SK-N-SH (cell line): ENCODE results near the gene PNPLA8. TPM values are rescaled to one million over a fixed set of nuclear protein-coding genes. Genes with fewer than 3 reads are reported as not detected.

ENCODE experiments used
- CTCF ChIA-PET: fragments of 300-600, 350-600 bp; formaldehyde crosslinking; extraction: SDS; loops from one replicate; lab custom pipeline; 2021; lab: Yijun Ruan, JAX
- POLR2A ChIA-PET: fragments of 350-600 bp; sonication (Branson Sonifier 250); formaldehyde crosslinking; extraction: SDS; loops from one replicate; lab custom pipeline; 2020; ENCODE audit warnings: antibody characterized with exemption, inconsistent platforms; lab: Yijun Ruan, JAX
- DNase-seq: peaks from one replicate; pipeline ENCODE4 v3.0.0; 2012
- H2AFZ ChIP-seq: fragments of 200-600 bp; sonication (generic); 2 replicates; pipeline ENCODE4 v1.8.1; 2016; ENCODE audit warnings: antibody characterized with exemption, mild to moderate bottlenecking, low read depth
- H3F3A ChIP-seq: fragments of 200-600 bp; sonication (generic); replicated peaks from 2 replicates; pipeline ENCODE3; 2016; ENCODE audit warnings: antibody characterized with exemption, mild to moderate bottlenecking; ENCODE audit not compliant: insufficient read depth
- H3K27ac ChIP-seq, 2 experiments: fragments of 200-500 bp in 1 of 2; fragments of 200-600 bp in 1 of 2; sonication (Bioruptor generic) in 1 of 2; sonication (generic), shearing (Covaris generic) in 1 of 2; 2 replicates each; pipeline versions ENCODE4 v1.5.1 to v1.6.1; 2014 to 2016; ENCODE audit warnings: low read depth in 2 of 2, inconsistent platforms in 1 of 2, low read length in 1 of 2, mild to moderate bottlenecking in 1 of 2, mixed read lengths in 1 of 2
- H3K27me3 ChIP-seq: fragments of 200-600 bp; sonication (generic), shearing (Covaris generic); 2 replicates; pipeline ENCODE4 v1.6.1; 2016; ENCODE audit warnings: mixed run types; ENCODE audit not compliant: insufficient read depth
- H3K36me3 ChIP-seq, 2 experiments: fragments of 200-500 bp in 1 of 2; fragments of 200-600 bp in 1 of 2; sonication (Bioruptor generic) in 1 of 2; sonication (generic) in 1 of 2; replicated peaks in 1 of 2; 2 replicates each; pipeline versions ENCODE3 to v1.5.1; 2014 to 2016; ENCODE audit warnings: low read length in 1 of 2, mild to moderate bottlenecking in 1 of 2; ENCODE audit not compliant: insufficient read depth in 2 of 2, control insufficient read depth in 1 of 2
- H3K4me1 ChIP-seq, 2 experiments: fragments of 200-500 bp in 1 of 2; fragments of 200-600 bp in 1 of 2; sonication (Bioruptor generic) in 1 of 2; sonication (generic), shearing (Covaris generic) in 1 of 2; 2 replicates each; pipeline versions ENCODE4 v1.5.1 to v1.6.1; 2014 to 2016; ENCODE audit warnings: low read depth in 1 of 2, low read length in 1 of 2, mixed run types in 1 of 2; ENCODE audit not compliant: insufficient read depth in 2 of 2, control insufficient read depth in 1 of 2
- H3K4me2 ChIP-seq: fragments of 200-600 bp; sonication (generic), shearing (Covaris generic); 2 replicates; pipeline ENCODE4 v1.6.1; 2017; ENCODE audit warnings: mixed run types
- H3K4me3 ChIP-seq, 2 experiments: fragments of 200-500 bp in 1 of 2; fragments of 200-600 bp in 1 of 2; sonication (Bioruptor generic) in 1 of 2; sonication (generic), shearing (Covaris generic) in 1 of 2; 2 replicates each; pipeline versions ENCODE4 v1.5.1 to v1.8.1; 2014 to 2016; ENCODE audit warnings: low read depth in 2 of 2, inconsistent platforms in 1 of 2, low read length in 1 of 2, mild to moderate bottlenecking in 1 of 2, mixed read lengths in 1 of 2, moderate library complexity in 1 of 2
- H3K79me2 ChIP-seq: fragments of 200-600 bp; sonication (generic); 2 replicates; pipeline ENCODE4 v1.8.1; 2017; ENCODE audit warnings: mild to moderate bottlenecking; ENCODE audit not compliant: insufficient read depth
- H3K9ac ChIP-seq: fragments of 200-600 bp; sonication (generic); 2 replicates; pipeline ENCODE4 v1.6.1; 2017; ENCODE audit warnings: mixed run types
- H3K9me2 ChIP-seq: fragments of 200-600 bp; sonication (generic); 2 replicates; pipeline ENCODE4 v1.6.1; 2017; ENCODE audit warnings: mixed run types
- H3K9me3 ChIP-seq: fragments of 200-600 bp; sonication (generic); 2 replicates; pipeline ENCODE4 v1.6.1; 2017; ENCODE audit warnings: mixed run types, mild to moderate bottlenecking, moderate library complexity
- H4K20me1 ChIP-seq: fragments of 200-600 bp; sonication (generic); 2 replicates; pipeline ENCODE4 v1.6.1; 2017; ENCODE audit warnings: mild to moderate bottlenecking, mixed run types; ENCODE audit not compliant: insufficient read depth
- ELF1 ChIP-seq: IDR thresholded peaks from 2 replicates; pipeline ENCODE4 v1.4.0; 2012
- FOSL2 ChIP-seq: IDR thresholded peaks from 2 replicates; pipeline ENCODE4 v1.4.0; 2012; ENCODE audit warnings: low read depth, mild to moderate bottlenecking, moderate library complexity, borderline replicate concordance
- FOXJ3 ChIP-seq: sonication (generic); formaldehyde crosslinking; IDR thresholded peaks from 2 replicates; pipeline ENCODE4 v1.5.1; 2020; ENCODE audit warnings: mild to moderate bottlenecking, missing genetic modification reagents
- IRF3 ChIP-seq: fragments of 150-350 bp; IDR thresholded peaks from 2 replicates; pipeline ENCODE4 v1.6.1; 2016; ENCODE audit warnings: mild to moderate bottlenecking, low read depth, low read length
- PBX3 ChIP-seq: IDR thresholded peaks from 2 replicates; pipeline ENCODE4; 2012
- SIN3A ChIP-seq: IDR thresholded peaks from 2 replicates; pipeline ENCODE4 v1.6.1; 2012; ENCODE audit warnings: low read depth, mild to moderate bottlenecking, low read length, moderate library complexity, borderline replicate concordance
- SMC3 ChIP-seq: IDR thresholded peaks from 2 replicates; pipeline ENCODE4 v1.6.1; 2012; ENCODE audit warnings: low read depth, low read length, improper control_type of control experiment
- TAF1 ChIP-seq: IDR thresholded peaks from 2 replicates; pipeline ENCODE4 v1.6.1; 2012; ENCODE audit warnings: low read depth, mild to moderate bottlenecking, low read length, moderate library complexity, borderline replicate concordance
- TCF12 ChIP-seq: IDR thresholded peaks from 2 replicates; pipeline ENCODE4 v1.4.0; 2012
- TEAD4 ChIP-seq: IDR thresholded peaks from 2 replicates; pipeline ENCODE4 v1.4.0; 2012; ENCODE audit warnings: mild to moderate bottlenecking, borderline replicate concordance; ENCODE audit not compliant: insufficient read depth
- USF1 ChIP-seq: IDR thresholded peaks from 2 replicates; pipeline ENCODE4 v1.4.0; 2012; ENCODE audit warnings: low read depth, borderline replicate concordance
- USF2 ChIP-seq: fragments of 150-350 bp; IDR thresholded peaks from 2 replicates; pipeline ENCODE4 v1.6.1; 2017; ENCODE audit warnings: antibody characterized with exemption, low read length, low read depth, borderline replicate concordance
- ZBTB33 ChIP-seq: IDR thresholded peaks from 2 replicates; pipeline ENCODE4 v1.4.0; 2012; ENCODE audit warnings: low read depth, borderline replicate concordance
- WGBS: methylation state at CpG from one replicate; pipeline ENCODE4 v1.1.6; 2017; ENCODE audit warnings: low lambda C conversion rate; 5-methylcytosine and 5-hydroxymethylcytosine counted together
- polyA plus RNA-seq, 3 experiments: library from polyadenylated mRNA; depleted of rRNA; stranded (reverse); fragments of >200 nt; gene quantifications; 2 replicates each; pipeline ENCODE4 v1.2.3, GENCODE V29; 2012

PNPLA8 gene
- polyA plus RNA-seq, 1 of the 3 experiments (the other 2 are of a cell fraction), result 7.2 TPM

GRCh38 chr7:108424013-108424412 lies 101.9 kb downstream of the PNPLA8 start:
- Histone ChIP-seq H3K9me2 (no peaks in the 10 kb centered on the region), H3K27me3 (no peaks in the 10 kb centered on the region; the same call in 1 of the 2 replicates), H2AFZ (no peak overlapping the region), H3K27ac (no peak overlapping the region), H3K79me2 (no peaks in the 10 kb centered on the region), H3K36me3 (no peaks in the 10 kb centered on the region), H3K4me2 (no peak overlapping the region), H3F3A (no peaks in the 10 kb centered on the region), H3K4me1 (peaks cover 16 to 44% of the 10 kb centered on the region in 2 experiments; a peak in 3 of 4 replicates), H3K9me3 (no peaks in the 10 kb centered on the region), H4K20me1 (no peaks in the 10 kb centered on the region), H3K9ac (no peak overlapping the region), H3K4me3 (no peak overlapping the region)
- TF ChIP-seq USF1 (no peak), IRF3 (no peak), SIN3A (no peak), ZBTB33 (no peak), TEAD4 (no peak), ELF1 (no peak), FOXJ3 (no peak), SMC3 (no peak), TAF1 (no peak), TCF12 (no peak), USF2 (no peak), FOSL2 (no peak), PBX3 (no peak)
- 52% methylated on average over 4 of the region's 4 CpGs for WGBS
- CTCF ChIA-PET, result interaction anchor here (0.9 to 1.3 kb wide), 2 partner anchors 28 kb away, joined by 4 read pairs; no protein-coding TSS in a partner anchor
- DNase-seq, result no peak
- POLR2A ChIA-PET, result no interaction called here
